PC-9 (cell line): Measurements from ENCODE around the gene LRRTM3.

Source experiments
- CTCF ChIP-seq: fragments of 200-600 bp; sonication (generic); conservative IDR thresholded peaks from 2 replicates; pipeline ENCODE4 v1.6.1; 2017; ENCODE audit warnings: mixed run types, antibody characterized with exemption, mild to moderate bottlenecking, moderate library complexity
- EZH2 ChIP-seq: fragments of 200-600 bp; sonication (generic); IDR thresholded peaks from 2 replicates; pipeline ENCODE4 v1.8.0; 2017; ENCODE audit warnings: antibody characterized with exemption, low read depth

- TF ChIP-seq CTCF (peak; percentile 92), EZH2 (no peak)
These were observed 5.6 kb downstream of the LRRTM3 start for GRCh38 chr10:66931340-66931948.
